Inflammatory macrophage treated with lipopolysaccharide for 4 hours (primary cell): ENCODE measurements around the gene TBC1D5.
"Not testable (repeated sequence)": the region's sequence is repeated elsewhere in the genome, so short reads cannot be mapped to it uniquely, and the experiment has no call there.

ENCODE experiments used
- DNase-seq: peaks from one replicate; pipeline ENCODE4 v3.0.0-alpha.2; 2020

TBC1D5 gene

GRCh38 chr3:17640466-17640865 lies 102.0 kb downstream of the TBC1D5 start:
- no peak for DNase-seq

DNA sequence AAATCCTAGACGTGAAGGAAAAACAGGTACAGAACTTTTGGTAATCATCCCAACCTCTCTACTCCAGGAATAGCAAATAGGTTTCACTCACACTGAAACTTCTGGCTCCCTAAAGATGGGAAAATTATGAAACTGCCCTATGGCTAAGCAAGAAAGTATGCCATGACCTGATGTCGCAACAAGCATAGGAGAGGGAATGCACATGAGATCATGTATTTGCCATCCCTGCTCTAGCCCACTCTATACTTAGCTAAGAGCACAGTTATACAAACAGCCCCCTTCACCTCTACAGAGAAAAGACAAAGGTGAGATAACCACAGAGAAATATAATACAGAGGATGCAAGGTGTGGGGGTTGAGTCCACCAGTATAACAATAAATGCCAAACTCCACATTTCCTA lies 102.7 kb downstream of the TBC1D5 start:
- DNase-seq: peak; percentile 41

DNA sequence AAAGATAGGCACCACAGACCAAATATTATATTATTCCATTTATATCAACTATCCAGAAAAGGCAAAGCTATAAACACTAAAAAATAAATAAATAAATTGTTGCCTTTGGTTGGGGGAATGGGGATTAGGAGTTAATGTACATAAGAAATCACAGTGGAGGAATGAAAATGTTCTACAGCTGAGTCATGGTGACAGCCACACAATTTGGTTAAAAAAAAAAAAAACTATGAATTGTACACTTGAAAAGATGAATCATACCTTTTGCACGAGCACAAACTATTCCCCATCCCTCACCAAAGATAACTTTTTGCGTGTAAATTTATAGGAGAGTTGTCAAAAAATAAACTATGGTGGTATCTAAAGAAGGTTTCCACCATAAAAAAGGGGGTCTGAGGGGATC lies 103.2 kb downstream of the TBC1D5 start:
- no peak for DNase-seq

DNA sequence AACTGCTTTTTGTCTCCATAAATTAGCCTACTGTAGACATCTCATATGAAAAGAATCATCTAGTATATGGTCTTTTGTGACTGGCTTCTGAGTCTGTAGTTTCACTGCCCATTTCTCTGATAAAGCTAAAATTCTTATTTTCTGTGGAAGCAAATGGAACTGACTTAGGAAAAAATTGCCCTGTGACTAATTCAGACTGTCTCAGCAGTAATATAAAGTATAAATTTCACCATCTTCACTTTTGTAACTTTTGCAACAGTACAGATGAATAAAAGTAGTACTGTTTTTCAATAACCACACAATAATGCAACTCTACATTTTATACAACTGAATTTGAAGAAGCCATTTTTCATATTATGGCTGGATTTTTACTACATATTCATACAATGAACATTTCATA lies 104.1 kb downstream of the TBC1D5 start:
- peak; percentile 78 for DNase-seq

DNA sequence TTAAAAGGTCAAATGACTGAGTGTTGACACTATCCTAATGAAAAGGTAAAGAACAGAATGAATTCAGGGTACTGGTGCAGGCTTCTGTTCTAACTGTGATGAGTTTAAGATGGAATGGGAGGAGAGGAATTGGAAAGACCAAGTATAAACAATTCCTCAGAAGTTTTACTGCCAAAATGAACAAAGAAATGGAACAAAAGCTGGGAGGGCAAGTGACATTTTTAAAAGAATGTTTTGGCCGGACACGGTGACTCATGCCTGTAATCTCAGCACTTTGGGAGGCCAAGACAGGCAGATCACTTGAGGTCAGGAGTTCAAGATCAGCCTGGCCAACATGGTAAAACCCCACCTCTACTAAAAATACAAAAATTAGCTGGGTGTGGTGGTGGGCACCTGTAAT lies 106.8 kb downstream of the TBC1D5 start:
- DNase-seq: not testable (repeated sequence)

DNA sequence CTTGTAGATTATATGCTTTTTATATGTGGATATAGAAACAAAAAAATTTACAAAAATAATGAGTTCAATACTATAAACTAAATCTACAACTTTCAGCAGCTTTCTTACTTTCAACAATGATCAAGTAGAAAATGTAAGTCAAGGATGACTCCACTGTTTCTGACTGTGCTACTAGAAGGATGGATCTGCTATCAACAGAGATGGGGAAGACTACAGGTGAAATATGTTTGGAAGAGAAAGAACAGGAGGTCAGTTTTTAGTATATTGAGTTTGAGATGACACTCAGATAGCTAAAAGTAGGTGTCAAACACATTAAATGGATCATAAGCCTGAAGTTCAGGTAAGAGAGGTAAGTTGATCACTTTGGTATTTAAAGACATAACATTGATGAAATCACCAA lies 107.5 kb downstream of the TBC1D5 start:
- no peak for DNase-seq

GRCh38 chr3:17634201-17634600 lies 108.2 kb downstream of the TBC1D5 start:
- no peak for DNase-seq

DNA sequence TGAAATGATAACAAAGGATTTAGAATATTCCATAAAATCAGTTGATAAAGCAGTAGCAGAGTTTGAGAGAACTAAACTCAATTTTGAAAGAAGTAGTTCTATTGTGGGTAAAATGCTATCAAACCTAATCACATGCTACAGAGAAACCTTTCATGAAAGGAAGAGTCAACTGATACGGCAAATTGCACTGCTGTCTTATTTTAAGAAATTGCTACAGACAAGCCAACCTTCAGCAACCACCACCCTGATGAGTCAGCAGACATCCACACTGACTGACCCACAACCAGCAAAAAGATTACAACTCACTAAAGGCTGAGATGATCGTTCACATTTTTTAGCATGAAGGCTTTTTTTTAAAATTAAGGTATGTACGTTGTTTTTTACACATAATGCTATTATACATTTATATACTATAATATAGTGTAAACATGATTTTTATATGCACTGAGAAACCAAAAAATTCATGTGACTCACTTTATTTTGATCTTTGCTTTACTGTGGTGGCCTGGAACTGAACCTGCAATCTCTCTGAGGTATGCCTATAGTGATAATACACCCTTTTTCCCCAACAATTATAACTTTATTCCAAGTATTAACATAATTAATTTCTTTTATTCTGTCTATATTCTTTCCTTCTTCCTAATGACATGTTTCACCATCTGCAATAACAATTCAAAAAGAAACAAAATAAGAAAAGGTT lies 109.9 kb downstream of the TBC1D5 start:
- peak; percentile 70 for DNase-seq

GRCh38 chr3:17631609-17632008 lies 110.8 kb downstream of the TBC1D5 start:
- DNase-seq: no peak

- no peak for DNase-seq
Observed at GRCh38 chr3:17629400-17629799, 113.0 kb downstream of the TBC1D5 start.

DNA sequence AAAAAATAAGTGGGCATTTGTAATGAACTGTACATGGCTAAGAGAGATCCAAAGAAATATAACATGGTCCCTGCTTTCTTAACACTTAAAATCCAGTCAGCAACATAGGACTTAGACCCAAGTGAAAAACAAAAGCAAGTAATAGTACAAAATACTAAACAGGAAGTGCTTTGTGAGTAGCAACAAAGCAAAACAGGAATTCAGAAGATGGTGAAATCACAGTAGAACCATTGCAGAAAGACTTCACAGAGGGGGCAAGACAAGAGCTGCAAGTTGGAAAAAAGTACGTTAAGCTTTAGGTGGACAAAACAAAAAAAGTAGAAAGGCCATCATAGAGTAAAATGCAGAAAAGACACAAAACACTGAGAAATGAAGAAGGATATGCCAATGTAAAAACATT lies 116.0 kb downstream of the TBC1D5 start:
- DNase-seq: peak; percentile 60

GRCh38 chr3:17625133-17625532 lies 117.3 kb downstream of the TBC1D5 start:
- DNase-seq: no peak

- no peak for DNase-seq
Observed at GRCh38 chr3:17623464-17623863, 119.0 kb downstream of the TBC1D5 start.

DNA sequence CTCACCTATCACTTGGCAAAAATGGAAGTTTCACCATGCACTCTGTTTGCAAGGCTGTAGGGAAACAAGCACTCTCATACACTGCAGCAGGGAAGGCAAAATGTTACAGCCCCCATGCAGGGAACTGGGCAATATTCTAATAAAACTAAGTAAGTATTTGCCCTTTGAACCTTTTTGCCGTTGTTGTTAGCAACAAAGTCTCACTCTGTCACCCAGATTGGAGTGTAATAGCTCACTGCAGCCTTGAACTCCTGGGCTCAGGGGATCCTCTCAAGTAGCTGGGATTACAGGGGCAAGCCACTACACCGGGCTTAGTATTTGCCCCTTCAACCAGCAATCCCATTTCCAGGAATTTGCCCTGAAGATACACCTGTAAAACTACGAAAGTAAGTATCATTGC lies 122.5 kb downstream of the TBC1D5 start:
- DNase-seq: no peak

- DNase-seq: not testable (repeated sequence)
Observed at GRCh38 chr3:17613017-17613416, 129.4 kb downstream of the TBC1D5 start.

DNA sequence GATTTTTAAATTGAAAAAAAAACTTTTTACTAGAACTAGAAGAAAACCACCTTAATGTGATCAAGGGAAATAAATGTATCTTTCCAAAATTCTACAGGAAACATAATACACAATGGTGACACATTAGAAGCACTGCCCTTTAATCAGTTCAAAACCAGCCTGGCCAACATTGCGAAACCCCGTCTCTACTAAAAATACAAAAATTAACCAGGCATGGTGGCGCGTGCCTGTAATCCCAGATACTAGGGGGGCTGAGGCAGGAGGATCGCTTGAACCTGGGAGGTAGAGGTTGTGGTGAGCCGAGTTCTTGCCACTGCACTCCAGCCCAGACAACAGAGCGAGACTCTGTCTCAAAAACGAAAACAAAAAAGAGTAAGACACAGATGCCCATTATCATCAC lies 134.5 kb downstream of the TBC1D5 start:
- DNase-seq: no peak

DNA sequence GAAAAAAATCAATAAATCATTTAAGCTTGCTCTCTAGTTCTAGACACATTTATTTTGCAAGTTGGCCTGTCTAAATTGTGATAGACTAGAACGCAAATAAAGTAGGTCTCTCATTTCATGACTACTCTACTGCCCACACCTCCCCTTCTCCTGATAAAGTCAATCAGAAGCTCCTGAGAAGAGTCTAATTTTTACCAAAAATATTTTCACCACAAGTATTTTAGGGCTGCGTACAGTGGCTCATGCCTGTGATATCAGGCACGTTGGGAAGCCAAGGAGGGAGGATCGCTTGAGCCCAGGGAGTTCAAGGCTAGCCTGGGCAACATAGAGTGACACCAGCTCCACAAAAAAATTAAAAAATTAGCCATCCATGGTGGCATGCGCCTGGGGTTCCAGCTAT lies 136.5 kb downstream of the TBC1D5 start:
- no peak for DNase-seq

- no peak for DNase-seq
Observed at GRCh38 chr3:17605032-17605431, 137.4 kb downstream of the TBC1D5 start.

GRCh38 chr3:17602126-17602525 lies 140.3 kb downstream of the TBC1D5 start:
- DNase-seq: no peak

DNA sequence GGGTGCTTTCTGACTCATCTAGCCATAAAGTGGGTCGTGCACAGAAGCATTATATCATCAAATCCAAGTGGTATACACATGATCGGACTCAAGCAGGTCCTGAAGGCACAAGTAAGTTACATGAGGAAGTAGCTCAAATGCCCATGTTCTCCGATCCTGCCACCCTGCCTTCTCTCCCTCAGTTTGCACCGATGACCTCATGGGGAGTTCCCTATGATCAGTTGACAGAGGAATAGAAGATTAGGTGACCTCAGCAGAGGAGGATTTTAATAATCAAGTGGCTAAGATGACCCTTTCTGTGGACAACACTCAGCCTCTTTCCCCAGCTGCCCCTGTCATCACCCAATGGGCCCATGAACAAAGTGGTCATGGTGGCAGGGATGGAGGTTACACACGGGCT lies 149.5 kb downstream of the TBC1D5 start:
- DNase-seq: peak; percentile 37

- DNase-seq: no peak
Observed at GRCh38 chr3:17590465-17590864, 152.0 kb downstream of the TBC1D5 start.

DNA sequence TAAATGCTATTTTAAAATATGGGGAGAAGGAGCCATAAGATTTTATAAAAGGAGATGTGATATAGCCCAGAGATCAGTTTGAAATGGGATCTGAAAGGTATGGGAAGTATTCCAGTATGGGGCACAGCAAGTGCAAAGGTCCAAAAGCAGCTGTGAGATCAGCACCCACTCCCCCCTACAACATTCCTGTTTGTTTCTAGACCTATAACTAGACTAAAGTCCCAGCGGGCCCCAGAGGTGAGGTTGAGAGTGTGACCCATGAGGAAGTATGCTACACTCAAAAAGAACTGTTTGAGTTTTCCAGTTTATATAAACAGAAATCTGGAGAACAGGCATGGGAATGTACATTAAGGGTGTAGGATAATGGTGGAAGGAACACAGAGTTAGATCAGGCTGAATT lies 152.5 kb downstream of the TBC1D5 start:
- DNase-seq: no peak

DNA sequence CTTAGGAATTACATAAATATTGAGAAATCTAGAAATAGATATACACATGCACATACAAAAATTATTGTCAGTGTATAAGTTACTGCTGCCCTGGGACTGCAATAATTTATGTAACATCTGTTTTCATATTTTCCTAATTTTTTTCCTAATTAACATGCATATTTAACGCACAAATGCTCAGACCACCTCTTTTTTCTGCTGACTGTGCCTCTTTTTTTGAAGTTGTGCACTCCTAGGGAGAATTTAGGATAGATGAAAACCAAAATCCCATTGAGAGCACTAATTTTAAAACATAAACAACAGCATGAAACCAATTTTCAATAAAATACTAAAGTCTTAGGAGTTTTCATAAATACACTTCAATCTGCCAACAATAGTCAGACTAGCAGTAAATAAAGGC lies 154.0 kb downstream of the TBC1D5 start:
- no peak for DNase-seq

DNA sequence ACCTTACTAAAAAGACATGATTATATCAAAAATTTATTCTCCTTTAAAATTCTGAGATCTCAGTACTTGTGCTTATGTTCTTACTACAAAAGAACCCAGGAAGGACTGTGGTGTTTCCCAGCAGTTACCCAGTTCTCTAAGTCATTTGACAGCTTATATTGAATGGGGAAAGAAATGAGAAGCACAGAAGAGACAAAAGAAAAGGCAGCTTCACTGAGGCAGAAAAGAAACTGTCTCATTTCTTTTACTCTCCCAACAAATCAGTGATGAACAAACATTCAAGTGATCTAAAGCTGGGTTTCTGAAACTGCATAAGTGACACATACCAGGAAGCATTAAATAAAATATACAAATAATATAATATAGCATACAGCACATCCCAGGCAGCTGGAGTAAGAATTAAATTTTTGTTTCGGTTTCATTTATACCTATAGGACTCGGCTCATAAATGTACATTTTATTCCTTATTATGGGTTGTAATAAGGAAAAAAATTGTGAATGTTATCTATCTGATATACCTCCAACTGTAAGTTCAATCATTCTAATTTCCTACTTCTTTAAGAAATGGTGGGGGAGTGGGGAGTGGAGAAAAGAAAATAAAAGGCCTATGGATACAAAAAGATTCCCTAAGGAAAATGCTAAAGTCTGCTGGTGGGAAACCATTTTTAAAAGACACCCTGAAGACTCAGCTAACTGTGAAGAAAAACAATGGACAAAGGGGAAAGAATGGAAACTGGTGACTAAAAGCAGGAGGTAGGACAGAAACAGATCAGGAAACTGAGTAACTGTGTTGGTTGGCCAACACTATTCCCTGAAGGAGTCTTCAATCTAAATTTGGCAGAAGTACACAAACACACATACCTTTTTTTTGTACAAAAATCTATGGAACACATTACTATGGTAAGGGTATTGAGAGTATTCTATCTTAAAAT lies 156.8 kb downstream of the TBC1D5 start:
- DNase-seq: no peak
